Fibroblast of lung (primary cell): ENCODE data around the gene NEFH. TPM values are rescaled to one million over a fixed set of nuclear protein-coding genes. Genes with fewer than 3 reads are reported as not detected.

ENCODE experiments used
- DNase-seq, 2 donors: peaks; one replicate each; pipeline versions ENCODE4 v3.0.0 to v3.0.0-alpha.2; 2010; ENCODE audit warnings: low read depth in 2 of 2
- H2AFZ ChIP-seq: 2 replicates; pipeline ENCODE4 v1.5.1; 2012; ENCODE audit warnings: low read length, control low read depth, inconsistent platforms
- H3K27ac ChIP-seq: 2 replicates; pipeline ENCODE4 v1.5.1; 2011; ENCODE audit warnings: low read length, control low read depth; ENCODE audit not compliant: insufficient read depth
- H3K27me3 ChIP-seq: 2 replicates; pipeline ENCODE4 v1.5.1; 2011; ENCODE audit warnings: mild to moderate bottlenecking, low read length; ENCODE audit not compliant: control insufficient read depth, insufficient read depth
- H3K36me3 ChIP-seq: 2 replicates; pipeline ENCODE4 v1.5.1; 2011; ENCODE audit warnings: low read length; ENCODE audit not compliant: control insufficient read depth, insufficient read depth
- H3K4me1 ChIP-seq: 2 replicates; pipeline ENCODE4 v1.5.1; 2011; ENCODE audit warnings: low read length; ENCODE audit not compliant: control insufficient read depth, insufficient read depth; ENCODE audit errors: extremely low read depth
- H3K4me2 ChIP-seq: 2 replicates; pipeline ENCODE4 v1.5.1; 2011; ENCODE audit warnings: low read length, control low read depth; ENCODE audit not compliant: insufficient read depth; ENCODE audit errors: extremely low read depth
- H3K4me3 ChIP-seq, 4 experiments: fragments of 200-600 bp in 1 of 4; sonication (generic) in 1 of 4; replicated peaks in 1 of 4; 2 replicates each; pipeline ENCODE4 v1.5.1; 2011 to 2016; ENCODE audit warnings: low read length in 4 of 4, low read depth in 3 of 4, mild to moderate bottlenecking in 3 of 4, control low read depth in 2 of 4, inconsistent platforms in 1 of 4, mixed read lengths in 1 of 4; ENCODE audit not compliant: insufficient read depth in 1 of 4; ENCODE audit errors: control extremely low read depth in 1 of 4
- H3K79me2 ChIP-seq: 2 replicates; pipeline ENCODE4 v1.5.1; 2012; ENCODE audit warnings: mild to moderate bottlenecking, low read length, inconsistent platforms; ENCODE audit not compliant: control insufficient read depth, insufficient read depth
- H3K9ac ChIP-seq: 2 replicates; pipeline ENCODE4 v1.5.1; 2011; ENCODE audit warnings: mild to moderate bottlenecking, low read length, control low read depth; ENCODE audit not compliant: insufficient read depth
- H3K9me3 ChIP-seq: 2 replicates; pipeline ENCODE4 v1.5.1; 2012; ENCODE audit warnings: low read depth, low read length; ENCODE audit not compliant: control insufficient read depth, insufficient read depth
- H4K20me1 ChIP-seq: 2 replicates; pipeline ENCODE4 v1.5.1; 2011; ENCODE audit warnings: low read length; ENCODE audit not compliant: control insufficient read depth, insufficient read depth; ENCODE audit errors: extremely low read depth
- CTCF ChIP-seq, 2 donors: IDR thresholded peaks in 1 of 2; conservative IDR thresholded peaks in 1 of 2; 1 replicate in 1 of 2; 2 replicates in 1 of 2; pipeline ENCODE4 v1.5.1; 2011 to 2012; ENCODE audit warnings: low read length in 2 of 2, control low read depth in 1 of 2, inconsistent platforms in 1 of 2, low read depth in 1 of 2, mild to moderate bottlenecking in 1 of 2
- EZH2 ChIP-seq: IDR thresholded peaks from 2 replicates; pipeline ENCODE4 v1.5.1; 2012; ENCODE audit warnings: low read length, control low read depth, mild to moderate bottlenecking; ENCODE audit errors: missing control alignments
- polyA plus RNA-seq, 2 donors: library from polyadenylated mRNA; depleted of rRNA in 1 of 2; stranded (reverse) in 1 of 2; unstranded in 1 of 2; fragments of >200 nt; gene quantifications; 2 replicates each; pipeline ENCODE4 v1.2.1, GENCODE V29; 2011 to 2012; ENCODE audit warnings: missing spikeins in 1 of 2
- total RNA-seq: library from RNA; depleted of rRNA; stranded (reverse); fragments of >200 nt; gene quantifications from 2 replicates; pipeline ENCODE4 v1.2.1, GENCODE V29; 2014

The NEFH gene
- total and polyA plus RNA-seq, 2 donors (not counting 1 experiment from before 2014, with no cell fraction given): 0.17 to 0.37 TPM

- no peaks in the 10 kb centered on the region for H3K79me2 ChIP-seq
- no peak for TF ChIP-seq EZH2
- TF ChIP-seq CTCF (conservative IDR thresholded peaks at IDR 0.05 in 1 of 2, IDR thresholded peaks at IDR 0.05 in 1 of 2; ENCODE audit: low read depth in 1 of 2, low read length in 2 of 2): no peak
- no peak overlapping the region for H3K9ac ChIP-seq
- no peak overlapping the region for H3K4me3 ChIP-seq
- H3K9me3 ChIP-seq: no peaks in the 10 kb centered on the region
- no peak overlapping the region for H3K4me2 ChIP-seq
- no peak overlapping the region for H3K27ac ChIP-seq
- no peaks in the 10 kb centered on the region for H3K36me3 ChIP-seq
- no peaks in the 10 kb centered on the region for H4K20me1 ChIP-seq
- H3K27me3 ChIP-seq: no peaks in the 10 kb centered on the region
- H3K4me1 ChIP-seq: no peaks in the 10 kb centered on the region
- no peak overlapping the region for H2AFZ ChIP-seq
- no peak for DNase-seq
Observed at GRCh38 chr22:29459773-29460172, 20.2 kb upstream of the NEFH start.

GRCh38 chr22:29461263-29461662, 18.8 kb upstream of the NEFH start:
- Histone ChIP-seq H3K27ac (no peak overlapping the region), H2AFZ (no peak overlapping the region), H3K79me2 (no peaks in the 10 kb centered on the region), H3K27me3 (peaks cover 3% of the 10 kb centered on the region), H3K36me3 (no peaks in the 10 kb centered on the region), H4K20me1 (no peaks in the 10 kb centered on the region), H3K9ac (no peak overlapping the region), H3K4me2 (no peak overlapping the region), H3K9me3 (no peaks in the 10 kb centered on the region), H3K4me3 (no peak overlapping the region), H3K4me1 (no peaks in the 10 kb centered on the region)
- TF ChIP-seq EZH2: no peak
- TF ChIP-seq CTCF (conservative IDR thresholded peaks at IDR 0.05 in 1 of 2, IDR thresholded peaks at IDR 0.05 in 1 of 2; ENCODE audit: low read depth in 1 of 2, low read length in 2 of 2): no peak
- no peak for DNase-seq

- Histone ChIP-seq H3K36me3 (no peaks in the 10 kb centered on the region), H2AFZ (no peak overlapping the region), H4K20me1 (no peaks in the 10 kb centered on the region), H3K27me3 (peaks cover 3% of the 10 kb centered on the region), H3K9ac (no peak overlapping the region), H3K9me3 (no peaks in the 10 kb centered on the region), H3K4me3 (no peak overlapping the region), H3K4me2 (no peak overlapping the region), H3K27ac (no peak overlapping the region), H3K79me2 (no peaks in the 10 kb centered on the region), H3K4me1 (no peaks in the 10 kb centered on the region)
- TF ChIP-seq EZH2: no peak
- TF ChIP-seq CTCF (conservative IDR thresholded peaks at IDR 0.05 in 1 of 2, IDR thresholded peaks at IDR 0.05 in 1 of 2; ENCODE audit: low read depth in 1 of 2, low read length in 2 of 2): no peak
- no peak for DNase-seq
Observed at GRCh38 chr22:29463629-29464028, 16.4 kb upstream of the NEFH start.
